ENCODE data around the gene SLC33A1. TPM values are rescaled to one million over a fixed set of nuclear protein-coding genes. Genes with fewer than 3 reads are reported as not detected.
"Not testable (repeated sequence)": the region's sequence is repeated elsewhere in the genome, so short reads cannot be mapped to it uniquely, and the experiment has no call there.

Gene SLC33A1
- total RNA-seq, 1 experiment from 2014 or later = 26.1 TPM

DNA sequence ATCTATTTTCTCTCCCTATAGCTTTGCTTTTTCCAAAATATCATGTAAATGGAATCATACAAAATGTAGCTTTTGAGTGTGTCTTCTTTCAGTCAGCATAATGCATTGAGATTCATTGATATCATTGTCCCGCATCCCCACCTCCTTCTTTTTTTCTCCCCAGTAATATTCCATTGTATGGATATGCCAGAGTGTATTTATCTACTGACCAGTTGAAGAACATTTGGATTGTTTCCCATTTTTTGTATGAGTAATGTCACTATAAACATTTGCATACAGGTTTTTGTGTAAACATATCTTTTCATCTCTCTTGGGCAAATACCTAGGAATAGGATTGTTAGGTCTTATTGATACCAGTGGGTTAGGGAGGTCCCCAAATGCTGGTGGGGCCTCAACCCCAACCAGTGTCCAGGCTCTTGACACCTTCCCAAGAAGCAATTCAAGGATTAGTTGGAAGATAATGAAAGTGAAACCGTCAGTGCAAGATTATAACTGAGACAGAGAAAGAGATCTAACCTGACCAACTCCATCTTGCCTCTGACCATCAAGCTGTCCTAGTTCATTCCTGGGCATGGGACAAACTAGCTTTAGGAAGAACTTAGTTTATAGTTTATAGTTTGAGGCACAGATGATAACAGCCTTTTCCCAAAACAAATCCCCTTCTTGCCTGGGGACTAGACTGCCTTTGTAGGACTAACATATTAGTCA, 7.4 kb upstream of the SLC33A1 start:
- ChIA-PET CTCF (interaction anchor here (0.7 kb wide), 1 partner anchor 56 kb away, joined by 6 read pairs; the partner anchor contains the start of gene C3orf33), POLR2A (ENCODE audit: low non-redundant PET) (no interaction called here)
- no peak overlapping the region for H3K4me3 ChIP-seq (ENCODE audit: low read depth, low read length, poor library complexity, severe bottlenecking)
- intact Hi-C loops (cut with micrococcal nuclease; ENCODE audit: unreplicated experiment) = loop anchor here (5.0 kb wide), 1 partner anchor 509 kb away; no protein-coding TSS in a partner anchor
- H3K9me3 ChIP-seq (ENCODE audit: low read depth, low read length, poor library complexity, severe bottlenecking) = no peaks in the 10 kb centered on the region
- H3K27ac ChIP-seq (ENCODE audit: low read depth, low read length, poor library complexity, severe bottlenecking) = no peak overlapping the region
- no TSS peak for BruUV-seq (replicated peaks)
- H3K27me3 ChIP-seq (replicated peaks; ENCODE audit: insufficient read depth, low read depth, low read length, poor library complexity) = no peaks in the 10 kb centered on the region
- H3K4me1 ChIP-seq (ENCODE audit: insufficient read depth, low read length, poor library complexity, severe bottlenecking) = no peaks in the 10 kb centered on the region
- no peak for DNase-seq (ENCODE audit: low spot score)
- H3K36me3 ChIP-seq (ENCODE audit: insufficient read depth, low read length, poor library complexity, severe bottlenecking) = no peaks in the 10 kb centered on the region
- no peak for TF ChIP-seq EZH2 (IDR thresholded peaks at IDR 0.05; ENCODE audit: borderline replicate concordance, low read depth, low read length, poor library complexity, severe bottlenecking)
- TF ChIP-seq, protein P1, sequence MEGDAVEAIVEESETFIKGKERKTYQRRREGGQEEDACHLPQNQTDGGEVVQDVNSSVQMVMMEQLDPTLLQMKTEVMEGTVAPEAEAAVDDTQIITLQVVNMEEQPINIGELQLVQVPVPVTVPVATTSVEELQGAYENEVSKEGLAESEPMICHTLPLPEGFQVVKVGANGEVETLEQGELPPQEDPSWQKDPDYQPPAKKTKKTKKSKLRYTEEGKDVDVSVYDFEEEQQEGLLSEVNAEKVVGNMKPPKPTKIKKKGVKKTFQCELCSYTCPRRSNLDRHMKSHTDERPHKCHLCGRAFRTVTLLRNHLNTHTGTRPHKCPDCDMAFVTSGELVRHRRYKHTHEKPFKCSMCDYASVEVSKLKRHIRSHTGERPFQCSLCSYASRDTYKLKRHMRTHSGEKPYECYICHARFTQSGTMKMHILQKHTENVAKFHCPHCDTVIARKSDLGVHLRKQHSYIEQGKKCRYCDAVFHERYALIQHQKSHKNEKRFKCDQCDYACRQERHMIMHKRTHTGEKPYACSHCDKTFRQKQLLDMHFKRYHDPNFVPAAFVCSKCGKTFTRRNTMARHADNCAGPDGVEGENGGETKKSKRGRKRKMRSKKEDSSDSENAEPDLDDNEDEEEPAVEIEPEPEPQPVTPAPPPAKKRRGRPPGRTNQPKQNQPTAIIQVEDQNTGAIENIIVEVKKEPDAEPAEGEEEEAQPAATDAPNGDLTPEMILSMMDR (conservative IDR thresholded peaks at IDR 0.05; ENCODE audit: low read depth, low read length) = no peak

DNA sequence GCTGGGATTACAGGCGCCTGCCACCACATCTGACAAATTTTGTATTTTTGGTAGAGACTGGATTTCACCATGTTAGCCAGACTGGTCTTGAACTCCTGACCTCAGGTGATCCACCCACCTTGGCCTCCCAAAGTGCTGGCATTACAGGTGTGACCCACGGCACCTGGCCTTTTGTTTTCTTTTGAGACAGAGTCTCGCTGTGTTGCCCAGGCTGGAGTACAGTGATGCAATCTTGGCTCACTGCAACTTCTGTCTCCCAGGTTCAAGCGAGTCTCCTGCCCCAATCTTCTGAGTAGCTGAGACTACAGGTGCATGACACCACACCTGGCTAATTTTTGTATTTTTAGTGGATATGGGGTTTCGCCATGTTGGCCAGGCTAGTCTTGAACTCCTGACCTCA, 6.2 kb upstream of the SLC33A1 start:
- H3K9me3 ChIP-seq (ENCODE audit: low read depth, low read length, poor library complexity, severe bottlenecking); CTCF ChIA-PET; DNase-seq (ENCODE audit: low spot score); H3K27me3 ChIP-seq (replicated peaks; ENCODE audit: insufficient read depth, low read depth, low read length, poor library complexity); H3K4me3 ChIP-seq (ENCODE audit: low read depth, low read length, poor library complexity, severe bottlenecking); H3K36me3 ChIP-seq (ENCODE audit: insufficient read depth, low read length, poor library complexity, severe bottlenecking); BruUV-seq (replicated peaks); H3K27ac ChIP-seq (ENCODE audit: low read depth, low read length, poor library complexity, severe bottlenecking); POLR2A ChIA-PET (ENCODE audit: low non-redundant PET); H3K4me1 ChIP-seq (ENCODE audit: insufficient read depth, low read length, poor library complexity, severe bottlenecking): not testable (repeated sequence)
- intact Hi-C loops (cut with micrococcal nuclease; ENCODE audit: unreplicated experiment) = loop anchor here (5.0 kb wide), 1 partner anchor 508 kb away; no protein-coding TSS in a partner anchor

DNA sequence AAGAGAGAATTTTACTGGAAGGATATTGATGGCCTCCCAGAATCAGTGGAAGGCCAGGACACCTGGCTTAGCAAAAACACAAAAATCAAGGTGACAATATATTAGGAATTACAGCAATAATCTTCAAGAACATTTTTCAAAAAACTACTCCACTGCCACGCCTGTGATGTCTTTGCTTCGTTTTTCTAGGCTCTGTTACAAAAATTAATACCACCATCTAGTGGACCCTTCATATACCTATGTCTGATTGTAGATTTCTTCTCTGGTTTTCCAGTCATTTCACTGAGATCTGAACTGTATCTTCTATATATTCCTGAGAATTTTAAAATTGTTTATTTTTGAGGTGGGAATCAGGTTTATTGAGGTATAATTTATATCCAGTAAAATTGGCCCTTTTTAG, 5.6 kb upstream of the SLC33A1 start:
- intact Hi-C loops (cut with micrococcal nuclease; ENCODE audit: unreplicated experiment) = loop anchor here (5.0 kb wide), 1 partner anchor 508 kb away; no protein-coding TSS in a partner anchor
- TF ChIP-seq EZH2 (IDR thresholded peaks at IDR 0.05; ENCODE audit: borderline replicate concordance, low read depth, low read length, poor library complexity, severe bottlenecking) = no peak
- TF ChIP-seq, protein P1 (conservative IDR thresholded peaks at IDR 0.05; ENCODE audit: low read depth, low read length) = peak; percentile 52

More for the DNA sequence above, 5.6 kb upstream of the SLC33A1 start:
- peak; percentile 42 for DNase-seq (ENCODE audit: low spot score)
- Histone ChIP-seq H3K9me3 (ENCODE audit: low read depth, low read length, poor library complexity, severe bottlenecking) (no peaks in the 10 kb centered on the region), H3K4me3 (ENCODE audit: low read depth, low read length, poor library complexity, severe bottlenecking) (no peak overlapping the region), H3K4me1 (ENCODE audit: insufficient read depth, low read length, poor library complexity, severe bottlenecking) (no peaks in the 10 kb centered on the region), H3K27ac (ENCODE audit: low read depth, low read length, poor library complexity, severe bottlenecking) (no peak overlapping the region), H3K36me3 (ENCODE audit: insufficient read depth, low read length, poor library complexity, severe bottlenecking) (no peaks in the 10 kb centered on the region), H3K27me3 (replicated peaks; ENCODE audit: insufficient read depth, low read depth, low read length, poor library complexity) (no peaks in the 10 kb centered on the region)
- ChIA-PET CTCF (no interaction called here), POLR2A (ENCODE audit: low non-redundant PET) (no interaction called here)
- no TSS peak for BruUV-seq (replicated peaks)

Data from A673 (cell line).